GM21619 (cell line): ENCODE measurements around the gene HNRNPA1.
"Not testable (repeated sequence)": the region's sequence is repeated elsewhere in the genome, so short reads cannot be mapped to it uniquely, and the experiment has no call there.

Source experiments
- ATAC-seq: cut with Tn5 transposase; IDR thresholded peaks from one replicate; pipeline ENCODE4 v1.9.1; 2021; ENCODE audit not compliant: unreplicated experiment

Gene HNRNPA1

DNA sequence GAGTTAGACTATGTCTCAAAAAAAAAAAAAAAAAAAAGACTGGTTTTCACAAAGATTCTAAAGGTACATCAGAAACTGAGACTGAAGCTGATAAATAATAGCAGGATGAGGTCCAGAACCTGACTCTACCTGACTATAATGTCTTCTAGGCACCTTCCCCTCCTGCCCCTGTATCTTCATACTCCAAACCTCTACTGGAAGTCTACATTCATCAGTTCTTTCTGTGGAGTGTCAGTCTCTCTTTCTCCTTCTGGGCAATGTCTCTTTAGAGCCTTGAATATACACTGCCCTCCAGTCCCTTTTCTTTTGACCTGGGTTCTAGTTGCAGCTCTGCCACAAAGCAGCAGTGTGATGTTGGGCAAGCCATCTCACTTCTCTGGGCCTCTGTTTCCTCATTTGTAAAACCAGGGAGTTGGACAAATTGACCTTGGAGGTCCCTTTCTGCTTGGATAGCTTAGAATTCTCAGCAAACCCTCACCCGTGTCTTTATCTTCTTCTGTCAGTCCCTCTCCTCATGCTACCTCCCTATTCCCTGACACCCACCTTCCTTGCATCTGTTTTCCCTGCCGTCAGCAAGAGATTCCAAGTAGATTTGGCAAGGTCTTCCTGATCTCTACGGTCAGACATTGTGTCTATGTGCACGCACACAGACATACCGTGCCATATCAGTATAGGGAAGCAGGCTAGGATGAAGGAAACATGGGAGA lies 16.0 kb downstream of the HNRNPA1 start:
- ATAC-seq, result no peak

- no peak for ATAC-seq
These were observed 18.4 kb downstream of the HNRNPA1 start for GRCh38 chr12:54298904-54299303.

GRCh38 chr12:54299515-54300224 lies 19.1 kb downstream of the HNRNPA1 start:
- no peak for ATAC-seq

GRCh38 chr12:54300225-54300731 lies 19.8 kb downstream of the HNRNPA1 start:
- ATAC-seq, result no peak

- no peak for ATAC-seq
These were observed 20.4 kb downstream of the HNRNPA1 start, which contains the start of gene NFE2 for GRCh38 chr12:54300732-54301427. NFE2 (minus strand) TSS chr12:54301015; CDS start chr12:54295248, 5,767 bp downstream.

DNA sequence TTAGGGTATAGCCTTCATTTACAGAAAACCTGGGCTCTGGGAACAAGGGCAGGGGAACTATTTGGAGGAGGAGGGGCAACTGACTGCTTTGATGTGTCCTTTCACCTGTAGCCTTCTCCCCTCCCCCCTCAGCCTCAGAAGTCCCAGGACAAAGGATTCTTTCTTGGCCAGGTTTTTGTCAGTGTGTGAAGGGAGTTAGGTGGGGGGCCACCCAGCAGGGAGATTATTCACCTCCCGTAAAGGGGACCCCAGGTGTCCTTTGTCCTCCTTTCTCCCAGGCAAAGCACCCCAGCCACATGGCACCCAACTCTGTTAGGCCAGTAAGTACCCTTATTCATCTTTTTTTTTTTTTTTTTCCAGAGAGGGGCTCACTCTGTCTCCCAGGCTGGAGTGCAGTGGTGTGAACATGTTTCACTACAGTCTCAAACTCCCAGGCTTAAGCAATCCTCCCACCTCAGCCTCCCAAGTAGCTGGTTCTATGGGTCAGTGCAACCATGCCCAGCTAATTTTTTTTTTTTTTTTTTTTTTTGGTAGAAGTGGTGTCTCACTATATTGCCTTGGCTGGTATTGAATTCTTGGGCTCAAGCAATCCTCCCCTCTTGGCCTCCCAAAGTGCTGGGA lies 21.0 kb downstream of the HNRNPA1 start:
- no peak for ATAC-seq

DNA sequence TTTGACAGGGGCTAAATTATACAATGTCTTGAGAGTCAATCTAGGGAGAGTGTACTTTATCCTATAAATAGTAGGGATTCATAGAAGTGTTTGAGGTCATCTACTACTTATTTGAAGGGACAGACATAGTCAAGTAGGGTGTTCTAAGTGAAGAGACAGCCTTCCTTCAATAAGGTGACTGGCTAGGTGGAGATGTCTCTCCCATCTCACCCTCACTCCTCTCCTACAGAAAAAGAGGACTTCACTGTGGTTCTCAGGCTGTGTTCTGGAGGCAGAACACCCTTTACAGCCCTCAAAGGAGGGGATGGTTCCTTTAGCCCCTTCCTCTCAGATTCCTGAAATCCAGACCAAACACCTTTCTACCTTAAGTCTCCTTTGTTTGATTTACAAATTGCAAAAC lies 23.1 kb downstream of the HNRNPA1 start:
- ATAC-seq, result no peak

DNA sequence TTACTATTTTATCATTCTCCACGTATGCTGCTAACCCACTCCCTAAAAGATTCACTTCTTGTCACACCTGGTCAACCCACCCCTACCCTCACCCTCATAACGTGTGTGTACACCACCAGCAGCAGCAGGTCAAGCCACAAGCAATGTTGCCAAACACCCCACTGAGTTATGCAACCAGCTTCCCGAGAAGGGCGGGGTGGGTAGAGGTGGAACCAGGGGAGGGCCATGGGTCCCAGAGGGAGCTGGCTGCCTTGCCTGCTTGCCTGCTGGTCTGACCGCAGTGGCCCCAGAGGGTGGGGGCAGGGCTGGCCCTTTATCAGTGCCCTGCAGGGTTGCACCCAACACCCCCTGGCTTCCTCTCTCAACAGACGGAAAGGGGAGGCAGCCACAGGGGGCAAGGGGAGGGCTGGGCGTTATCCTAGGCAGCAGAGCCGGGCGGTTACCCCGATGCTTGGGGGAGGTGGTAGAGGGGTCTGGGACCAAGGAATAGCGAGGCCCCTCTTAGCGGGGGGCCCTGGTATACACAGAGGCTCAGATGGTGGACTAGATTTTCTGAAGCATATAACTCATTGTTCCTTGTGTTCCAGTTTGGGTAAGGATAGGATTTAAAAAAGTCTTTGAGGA lies 23.8 kb downstream of the HNRNPA1 start:
- ATAC-seq, result no peak

GRCh38 chr12:54306925-54307741 lies 26.6 kb downstream of the HNRNPA1 start:
- ATAC-seq, result no peak

DNA sequence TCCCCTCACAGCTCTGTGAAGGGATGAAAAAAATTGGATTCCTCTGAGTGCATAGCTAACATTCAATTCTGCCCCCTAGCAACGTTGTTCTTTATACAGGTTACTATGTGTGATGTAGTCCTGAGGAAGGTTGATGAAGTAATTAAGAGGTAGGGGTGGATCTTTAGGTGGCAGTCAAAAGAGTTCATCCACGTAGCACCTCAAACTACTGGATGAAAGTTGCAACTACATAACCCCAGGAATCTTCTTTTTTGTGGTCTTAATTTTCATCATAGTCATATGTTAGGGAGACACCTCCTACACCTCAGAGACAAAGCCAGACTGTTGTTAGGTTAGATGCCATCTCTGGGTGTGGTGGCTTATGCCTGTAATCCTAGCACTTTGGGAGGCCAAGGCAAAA lies 30.5 kb downstream of the HNRNPA1 start:
- ATAC-seq, result no peak

- ATAC-seq, result not testable (repeated sequence)
These were observed 31.8 kb downstream of the HNRNPA1 start for GRCh38 chr12:54312309-54312708.

- no peak for ATAC-seq
These were observed 40.8 kb downstream of the HNRNPA1 start for GRCh38 chr12:54321363-54321762.

GRCh38 chr12:54324617-54325441 lies 44.3 kb downstream of the HNRNPA1 start, which contains the start of gene COPZ1:
COPZ1 (plus strand) TSS chr12:54325131; CDS start chr12:54325164, 33 bp downstream.
- ATAC-seq, result peak; percentile 99

DNA sequence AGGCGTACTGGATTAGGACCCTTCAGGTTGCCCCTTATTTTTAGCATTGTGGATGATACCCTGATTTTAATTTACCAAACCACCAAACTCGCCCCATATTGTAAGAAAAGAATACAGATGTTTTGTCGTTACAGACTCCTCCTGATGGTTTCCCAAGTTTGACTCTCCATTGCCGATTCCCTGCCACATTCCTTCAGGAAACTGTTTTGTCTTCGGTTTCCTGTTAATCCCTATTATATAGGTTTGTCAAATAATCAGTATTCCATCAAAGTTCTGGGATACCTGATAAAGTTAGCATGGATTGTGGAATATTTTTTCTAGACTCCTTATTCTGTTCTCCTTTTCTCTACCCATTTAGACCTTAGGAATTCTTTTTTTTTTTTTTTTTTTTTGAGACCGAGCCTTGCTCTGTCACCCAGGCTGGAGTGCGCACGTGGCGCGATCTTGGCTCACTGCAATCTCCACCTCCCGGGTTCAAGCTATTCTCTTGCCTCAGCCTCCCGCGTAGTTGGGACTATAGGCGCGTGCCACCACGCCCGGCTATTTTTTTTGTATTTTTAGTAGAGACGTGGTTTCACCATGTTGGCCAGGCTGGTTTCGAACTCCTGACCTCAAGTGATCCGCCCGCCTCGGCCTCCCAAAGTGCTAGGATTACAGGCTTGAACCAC lies 45.0 kb downstream of the HNRNPA1 start:
- not testable (repeated sequence) for ATAC-seq

GRCh38 chr12:54328595-54329337 lies 48.2 kb downstream of the HNRNPA1 start:
- ATAC-seq, result no peak

- ATAC-seq, result no peak
These were observed 49.2 kb downstream of the HNRNPA1 start for GRCh38 chr12:54329759-54330158.

DNA sequence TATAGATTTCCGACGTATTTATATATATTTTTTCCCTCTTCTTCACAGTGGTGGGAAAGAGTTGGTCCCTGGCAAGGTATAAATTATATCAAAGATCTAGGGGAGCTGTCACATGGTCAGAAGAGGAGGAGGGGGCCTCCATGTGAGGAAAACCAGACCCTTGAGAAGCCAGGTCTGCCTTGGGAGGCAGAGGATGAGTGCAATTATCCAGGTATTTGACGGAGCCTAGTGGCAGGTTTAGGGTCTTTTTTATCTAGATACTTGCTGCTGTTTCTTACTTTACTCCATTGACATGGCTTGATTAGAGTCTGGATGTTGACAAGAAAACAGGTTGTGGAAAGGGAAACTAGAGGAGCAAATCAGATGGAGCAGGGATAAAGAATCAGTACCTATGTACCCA lies 49.9 kb downstream of the HNRNPA1 start:
- no peak for ATAC-seq

GRCh38 chr12:54331461-54331860 lies 50.9 kb downstream of the HNRNPA1 start:
- no peak for ATAC-seq
